HG02798 (cell line): Measurements from ENCODE around the gene RPS27L.
A peak's percentile ranks its signal among the peaks of the same experiment; 100 is the strongest.

Experiments
- ATAC-seq: cut with Tn5 transposase; IDR thresholded peaks from one replicate; pipeline ENCODE4 v1.9.1; 2021; ENCODE audit warnings: mild to moderate bottlenecking; ENCODE audit not compliant: unreplicated experiment, poor library complexity

Gene RPS27L

GRCh38 chr15:63157118-63157843 lies at the start of gene RPS27L:
Gene RPS27L, minus strand, starts transcription at chr15:63157477. Its CDS starts 72 bp downstream, at chr15:63157405.
- ATAC-seq = peak; percentile 91

- ATAC-seq = no peak
These were observed 48.8 kb upstream of the RPS27L start for GRCh38 chr15:63206079-63206478.

- ATAC-seq = peak; percentile 61
These were observed 46.3 kb upstream of the RPS27L start for GRCh38 chr15:63203451-63204090.

- no peak for ATAC-seq
These were observed 45.6 kb upstream of the RPS27L start for GRCh38 chr15:63202861-63203260.

GRCh38 chr15:63200464-63201249 lies 43.4 kb upstream of the RPS27L start:
- ATAC-seq = no peak

GRCh38 chr15:63198371-63199250 lies 41.3 kb upstream of the RPS27L start:
- ATAC-seq = no peak

- ATAC-seq = no peak
These were observed 40.3 kb upstream of the RPS27L start for GRCh38 chr15:63197626-63198025.

- no peak for ATAC-seq
These were observed 39.6 kb upstream of the RPS27L start for GRCh38 chr15:63196842-63197241.

GRCh38 chr15:63195569-63196015 lies 38.3 kb upstream of the RPS27L start:
- ATAC-seq = no peak

- ATAC-seq = no peak
These were observed 37.7 kb upstream of the RPS27L start for GRCh38 chr15:63194880-63195568.

GRCh38 chr15:63194302-63194701 lies 37.0 kb upstream of the RPS27L start:
- ATAC-seq = no peak

- no peak for ATAC-seq
These were observed 35.4 kb upstream of the RPS27L start for GRCh38 chr15:63192619-63193206.

- peak; percentile 40 for ATAC-seq
These were observed 34.8 kb upstream of the RPS27L start for GRCh38 chr15:63191895-63192618.

GRCh38 chr15:63190769-63191649 lies 33.7 kb upstream of the RPS27L start:
- no peak for ATAC-seq

GRCh38 chr15:63189941-63190768 lies 32.9 kb upstream of the RPS27L start:
- ATAC-seq = no peak

GRCh38 chr15:63188926-63189871 lies 31.9 kb upstream of the RPS27L start, which contains the start of gene RAB8B:
Gene RAB8B, plus strand, starts transcription at chr15:63189606. Its CDS starts 19 bp downstream, at chr15:63189625.
- peak; percentile 90 for ATAC-seq
